ENCODE measurements around the gene RIN3.

GRCh38 chr14:92577321-92577742, 63.8 kb downstream of the RIN3 start:
- TF ChIP-seq CTCF (IDR thresholded peaks at IDR 0.05; ENCODE audit: low read length): no peak
- TF ChIP-seq EZH2 (optimal IDR thresholded peaks at IDR 0.05; ENCODE audit: low read depth, low read length): no peak
